WTC11 (cell line): ENCODE data around the gene CFAP99. TPM values are rescaled to one million over a fixed set of nuclear protein-coding genes. Genes with fewer than 3 reads are reported as not detected.

Experiments used
- ATAC-seq: fragments of 200-7000 bp; cut with Tn5 transposase; 2 replicates; pipeline ENCODE4 v1.10.0; 2021; ENCODE audit warnings: mild to moderate bottlenecking, moderate library complexity
- CTCF ChIA-PET: fragments of 300-600 bp; sonication (Branson Sonifier 250); formaldehyde crosslinking; loops from one replicate; lab custom pipeline; 2021; ENCODE audit warnings: antibody characterized with exemption; lab: Charles Lee
- POLR2A ChIA-PET: fragments of 350-600 bp; sonication (Branson Sonifier 250); formaldehyde crosslinking; loops from one replicate; lab custom pipeline; 2021; ENCODE audit warnings: antibody characterized with exemption; lab: Charles Lee
- DNase-seq: peaks from one replicate; pipeline ENCODE4 v3.0.0; 2021; ENCODE audit warnings: low spot score
- H3K27ac Mint-ChIP-seq: 2 replicates; pipeline ENCODE4 v1.8.0; 2021; ENCODE audit warnings: mixed read lengths
- H3K27me3 Mint-ChIP-seq: 2 replicates; pipeline ENCODE4 v1.8.0; 2021; ENCODE audit warnings: low read depth, mild to moderate bottlenecking, moderate library complexity, mixed read lengths
- H3K36me3 Mint-ChIP-seq: 2 replicates; pipeline ENCODE4 v1.8.0; 2021; ENCODE audit warnings: mixed read lengths
- H3K4me1 Mint-ChIP-seq: 2 replicates; pipeline ENCODE4 v1.8.0; 2022; ENCODE audit warnings: mixed read lengths
- H3K4me3 Mint-ChIP-seq: 2 replicates; pipeline ENCODE4 v1.8.0; 2021; ENCODE audit warnings: mild to moderate bottlenecking, moderate library complexity, mixed read lengths
- H3K9me3 Mint-ChIP-seq: 2 replicates; pipeline ENCODE4 v1.8.0; 2021; ENCODE audit warnings: mixed read lengths
- FOXJ3 ChIP-seq: sonication (generic); formaldehyde crosslinking; IDR thresholded peaks from 2 replicates; pipeline ENCODE4 v1.9.0; 2021; ENCODE audit warnings: missing genetic modification reagents, mild to moderate bottlenecking, borderline replicate concordance
- FOXP1 ChIP-seq: sonication (generic); formaldehyde crosslinking; IDR thresholded peaks from 2 replicates; pipeline ENCODE4 v1.8.0; 2022; ENCODE audit warnings: missing genetic modification reagents, mild to moderate bottlenecking, moderate library complexity, borderline replicate concordance
- MYBL2 ChIP-seq: sonication (generic); formaldehyde crosslinking; IDR thresholded peaks from 2 replicates; pipeline ENCODE4 v1.8.1; 2023; ENCODE audit warnings: mild to moderate bottlenecking, moderate library complexity, missing genetic modification reagents
- NFE2L1 ChIP-seq: sonication (generic); formaldehyde crosslinking; IDR thresholded peaks from 2 replicates; pipeline ENCODE4 v1.8.1; 2023; ENCODE audit warnings: missing genetic modification reagents
- NR1H2 ChIP-seq: sonication (generic); formaldehyde crosslinking; IDR thresholded peaks from 2 replicates; pipeline ENCODE4 v1.9.0; 2021; ENCODE audit warnings: mild to moderate bottlenecking, moderate library complexity, missing genetic modification reagents
- PRRX2 ChIP-seq: fragments of 250-450 bp; sonication (Bioruptor Pico); IDR thresholded peaks from 2 replicates; pipeline ENCODE4 v1.8.0; 2021; ENCODE audit warnings: mild to moderate bottlenecking
- RORB ChIP-seq: fragments of 250-450 bp; sonication (Bioruptor Pico); IDR thresholded peaks from 2 replicates; pipeline ENCODE4 v1.9.0; 2021; ENCODE audit warnings: mild to moderate bottlenecking
- SMAD3 ChIP-seq: sonication (generic); formaldehyde crosslinking; IDR thresholded peaks from 2 replicates; pipeline ENCODE4 v1.8.0; 2022; ENCODE audit warnings: missing genetic modification reagents, mild to moderate bottlenecking, borderline replicate concordance
- SMAD4 ChIP-seq: sonication (generic); formaldehyde crosslinking; IDR thresholded peaks from 2 replicates; pipeline ENCODE4 v1.8.0; 2022; ENCODE audit warnings: mild to moderate bottlenecking, missing genetic modification reagents
- SP1 ChIP-seq: sonication (generic); formaldehyde crosslinking; conservative IDR thresholded peaks from 2 replicates; pipeline ENCODE4 v1.8.1; 2022; ENCODE audit warnings: missing genetic modification reagents
- TEAD1 ChIP-seq: sonication (generic); formaldehyde crosslinking; IDR thresholded peaks from 2 replicates; pipeline ENCODE4 v1.8.0; 2022; ENCODE audit warnings: mild to moderate bottlenecking, missing genetic modification reagents
- ZNF317 ChIP-seq: sonication (generic); formaldehyde crosslinking; IDR thresholded peaks from 2 replicates; pipeline ENCODE4 v1.8.1; 2023; ENCODE audit warnings: low read depth, mild to moderate bottlenecking, moderate library complexity, missing genetic modification reagents, borderline replicate concordance
- total RNA-seq: library from RNA; stranded (reverse); gene quantifications from 3 replicates; pipeline ENCODE4 v1.2.3, GENCODE V29; 2021
- TF ChIP-seq, protein P1 (sequence below): sonication (generic); formaldehyde crosslinking; IDR thresholded peaks from 2 replicates; pipeline ENCODE4 v1.8.1; 2023; ENCODE audit warnings: mild to moderate bottlenecking, missing genetic modification reagents
- TF ChIP-seq, protein P2 (sequence below): fragments of 250-450 bp; sonication (Bioruptor Pico); IDR thresholded peaks from 2 replicates; pipeline ENCODE4 v1.9.0; 2021; ENCODE audit warnings: mild to moderate bottlenecking
- TF ChIP-seq, protein P3 (sequence below): fragments of 250-450 bp; sonication (Bioruptor Pico); IDR thresholded peaks from 2 replicates; pipeline ENCODE4 v1.9.0; 2021; ENCODE audit warnings: mild to moderate bottlenecking
- TF ChIP-seq, protein P4 (sequence below): sonication (generic); formaldehyde crosslinking; IDR thresholded peaks from 2 replicates; pipeline ENCODE4 v1.8.1; 2022; ENCODE audit warnings: low read depth, mild to moderate bottlenecking, moderate library complexity, missing genetic modification reagents, borderline replicate concordance
- TF ChIP-seq, protein P5 (sequence below): sonication (generic); formaldehyde crosslinking; IDR thresholded peaks from 2 replicates; pipeline ENCODE4 v1.8.1; 2023; ENCODE audit warnings: mild to moderate bottlenecking, missing genetic modification reagents, moderate library complexity
- TF ChIP-seq, protein P6 (sequence below): sonication (generic); formaldehyde crosslinking; IDR thresholded peaks from 2 replicates; pipeline ENCODE4 v1.8.1; 2023; ENCODE audit warnings: mild to moderate bottlenecking, moderate library complexity, missing genetic modification reagents
- TF ChIP-seq, protein P7 (sequence below): sonication (generic); formaldehyde crosslinking; conservative IDR thresholded peaks from 2 replicates; pipeline ENCODE4 v1.8.1; 2023; ENCODE audit warnings: mild to moderate bottlenecking, low read depth, missing genetic modification reagents, moderate library complexity
- TF ChIP-seq, protein P8 (sequence below): sonication (generic); formaldehyde crosslinking; IDR thresholded peaks from 2 replicates; pipeline ENCODE4 v1.8.0; 2023; ENCODE audit warnings: mild to moderate bottlenecking, missing genetic modification reagents

Gene CFAP99
- total RNA-seq, 1 experiment from 2014 or later: not detected

DNA sequence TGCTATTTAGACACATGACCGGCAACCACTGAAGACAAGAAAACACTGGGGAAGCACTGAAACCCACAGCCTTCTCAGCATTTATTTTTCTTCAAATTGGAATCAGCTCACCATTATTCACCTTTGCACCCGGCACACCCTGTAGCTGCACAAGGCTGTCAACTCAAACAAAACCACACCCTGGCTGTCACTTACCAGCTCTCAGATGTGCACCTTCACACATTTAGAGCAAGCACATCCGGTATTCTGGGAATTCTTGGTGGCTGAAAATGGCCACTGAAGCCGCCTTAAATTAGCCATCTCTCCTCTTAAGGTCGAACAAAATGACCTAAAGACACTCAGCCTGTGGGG lies 6.2 kb upstream of the CFAP99 start (continued):
- no peak for TF ChIP-seq SMAD4 (CRISPR knock-in tag)
- no peak for TF ChIP-seq RORB (CRISPR knock-in tag)
- TF ChIP-seq, protein P1, sequence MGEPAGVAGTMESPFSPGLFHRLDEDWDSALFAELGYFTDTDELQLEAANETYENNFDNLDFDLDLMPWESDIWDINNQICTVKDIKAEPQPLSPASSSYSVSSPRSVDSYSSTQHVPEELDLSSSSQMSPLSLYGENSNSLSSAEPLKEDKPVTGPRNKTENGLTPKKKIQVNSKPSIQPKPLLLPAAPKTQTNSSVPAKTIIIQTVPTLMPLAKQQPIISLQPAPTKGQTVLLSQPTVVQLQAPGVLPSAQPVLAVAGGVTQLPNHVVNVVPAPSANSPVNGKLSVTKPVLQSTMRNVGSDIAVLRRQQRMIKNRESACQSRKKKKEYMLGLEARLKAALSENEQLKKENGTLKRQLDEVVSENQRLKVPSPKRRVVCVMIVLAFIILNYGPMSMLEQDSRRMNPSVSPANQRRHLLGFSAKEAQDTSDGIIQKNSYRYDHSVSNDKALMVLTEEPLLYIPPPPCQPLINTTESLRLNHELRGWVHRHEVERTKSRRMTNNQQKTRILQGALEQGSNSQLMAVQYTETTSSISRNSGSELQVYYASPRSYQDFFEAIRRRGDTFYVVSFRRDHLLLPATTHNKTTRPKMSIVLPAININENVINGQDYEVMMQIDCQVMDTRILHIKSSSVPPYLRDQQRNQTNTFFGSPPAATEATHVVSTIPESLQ (CRISPR knock-in tag): no peak
- no peak for TF ChIP-seq PRRX2
- no peak for TF ChIP-seq FOXJ3 (CRISPR knock-in tag)
- TF ChIP-seq, protein P2, sequence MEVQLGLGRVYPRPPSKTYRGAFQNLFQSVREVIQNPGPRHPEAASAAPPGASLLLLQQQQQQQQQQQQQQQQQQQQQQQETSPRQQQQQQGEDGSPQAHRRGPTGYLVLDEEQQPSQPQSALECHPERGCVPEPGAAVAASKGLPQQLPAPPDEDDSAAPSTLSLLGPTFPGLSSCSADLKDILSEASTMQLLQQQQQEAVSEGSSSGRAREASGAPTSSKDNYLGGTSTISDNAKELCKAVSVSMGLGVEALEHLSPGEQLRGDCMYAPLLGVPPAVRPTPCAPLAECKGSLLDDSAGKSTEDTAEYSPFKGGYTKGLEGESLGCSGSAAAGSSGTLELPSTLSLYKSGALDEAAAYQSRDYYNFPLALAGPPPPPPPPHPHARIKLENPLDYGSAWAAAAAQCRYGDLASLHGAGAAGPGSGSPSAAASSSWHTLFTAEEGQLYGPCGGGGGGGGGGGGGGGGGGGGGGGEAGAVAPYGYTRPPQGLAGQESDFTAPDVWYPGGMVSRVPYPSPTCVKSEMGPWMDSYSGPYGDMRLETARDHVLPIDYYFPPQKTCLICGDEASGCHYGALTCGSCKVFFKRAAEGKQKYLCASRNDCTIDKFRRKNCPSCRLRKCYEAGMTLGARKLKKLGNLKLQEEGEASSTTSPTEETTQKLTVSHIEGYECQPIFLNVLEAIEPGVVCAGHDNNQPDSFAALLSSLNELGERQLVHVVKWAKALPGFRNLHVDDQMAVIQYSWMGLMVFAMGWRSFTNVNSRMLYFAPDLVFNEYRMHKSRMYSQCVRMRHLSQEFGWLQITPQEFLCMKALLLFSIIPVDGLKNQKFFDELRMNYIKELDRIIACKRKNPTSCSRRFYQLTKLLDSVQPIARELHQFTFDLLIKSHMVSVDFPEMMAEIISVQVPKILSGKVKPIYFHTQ (CRISPR knock-in tag): no peak
- TF ChIP-seq, protein P3, sequence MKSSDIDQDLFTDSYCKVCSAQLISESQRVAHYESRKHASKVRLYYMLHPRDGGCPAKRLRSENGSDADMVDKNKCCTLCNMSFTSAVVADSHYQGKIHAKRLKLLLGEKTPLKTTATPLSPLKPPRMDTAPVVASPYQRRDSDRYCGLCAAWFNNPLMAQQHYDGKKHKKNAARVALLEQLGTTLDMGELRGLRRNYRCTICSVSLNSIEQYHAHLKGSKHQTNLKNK: no peak
- no peak for TF ChIP-seq NR1H2 (CRISPR knock-in tag)
- no peak for TF ChIP-seq ZNF317 (CRISPR knock-in tag)
- no peak for TF ChIP-seq SMAD3 (CRISPR knock-in tag)
- TF ChIP-seq, protein P4, sequence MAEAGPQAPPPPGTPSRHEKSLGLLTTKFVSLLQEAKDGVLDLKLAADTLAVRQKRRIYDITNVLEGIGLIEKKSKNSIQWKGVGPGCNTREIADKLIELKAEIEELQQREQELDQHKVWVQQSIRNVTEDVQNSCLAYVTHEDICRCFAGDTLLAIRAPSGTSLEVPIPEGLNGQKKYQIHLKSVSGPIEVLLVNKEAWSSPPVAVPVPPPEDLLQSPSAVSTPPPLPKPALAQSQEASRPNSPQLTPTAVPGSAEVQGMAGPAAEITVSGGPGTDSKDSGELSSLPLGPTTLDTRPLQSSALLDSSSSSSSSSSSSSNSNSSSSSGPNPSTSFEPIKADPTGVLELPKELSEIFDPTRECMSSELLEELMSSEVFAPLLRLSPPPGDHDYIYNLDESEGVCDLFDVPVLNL: no peak
- TF ChIP-seq, protein P5, sequence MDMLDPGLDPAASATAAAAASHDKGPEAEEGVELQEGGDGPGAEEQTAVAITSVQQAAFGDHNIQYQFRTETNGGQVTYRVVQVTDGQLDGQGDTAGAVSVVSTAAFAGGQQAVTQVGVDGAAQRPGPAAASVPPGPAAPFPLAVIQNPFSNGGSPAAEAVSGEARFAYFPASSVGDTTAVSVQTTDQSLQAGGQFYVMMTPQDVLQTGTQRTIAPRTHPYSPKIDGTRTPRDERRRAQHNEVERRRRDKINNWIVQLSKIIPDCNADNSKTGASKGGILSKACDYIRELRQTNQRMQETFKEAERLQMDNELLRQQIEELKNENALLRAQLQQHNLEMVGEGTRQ (CRISPR knock-in tag): no peak
- TF ChIP-seq TEAD1 (CRISPR knock-in tag): no peak

DNA sequence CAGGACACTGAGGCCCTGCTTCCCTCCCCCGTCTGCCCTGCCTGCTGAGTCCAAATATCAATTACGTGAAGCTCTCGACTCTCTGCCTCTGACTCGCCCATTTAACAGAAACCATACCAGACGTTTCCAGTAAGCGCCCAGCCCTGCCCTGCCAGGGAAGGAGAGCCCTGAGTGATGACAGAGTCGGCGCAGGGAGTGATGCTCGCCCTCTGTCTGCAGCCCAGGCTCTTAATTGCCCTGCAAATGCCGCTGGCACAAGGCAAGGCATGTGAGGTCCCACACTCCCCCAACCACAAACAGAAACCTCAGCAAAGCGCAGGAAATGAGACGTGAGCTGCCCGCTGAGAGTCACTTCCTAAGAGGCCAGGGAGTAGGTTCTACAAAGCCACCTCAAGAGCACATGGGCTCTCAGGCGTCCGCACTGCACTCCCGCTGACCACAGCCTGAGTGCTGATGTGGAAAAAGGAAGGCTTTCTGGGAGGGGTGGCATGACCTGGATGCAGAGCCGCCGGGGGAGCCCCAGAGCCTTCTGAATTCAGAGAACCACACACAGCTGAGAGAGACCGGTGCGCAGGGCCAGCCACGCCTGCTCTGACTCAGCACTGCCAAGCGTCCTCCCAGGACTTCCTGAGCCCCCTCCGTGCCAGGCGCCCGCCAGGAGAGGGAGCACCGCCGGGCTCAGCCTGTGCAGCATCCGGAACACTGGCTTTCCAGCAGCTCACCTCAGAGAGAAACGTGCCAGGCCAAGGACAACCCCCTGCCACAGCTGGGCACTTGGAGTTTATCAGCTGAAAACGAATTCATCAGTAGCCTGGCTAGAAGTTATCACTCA lies 5.7 kb upstream of the CFAP99 start:
- ChIA-PET CTCF (interaction anchor here (0.8 to 3.8 kb wide), 14 partner anchors 10 to 197 kb away, joined by 3 to 27 read pairs (median 4); partner anchors contain the start of gene RNF4), POLR2A (interaction anchor here (0.8 to 1.5 kb wide), 4 partner anchors 11 to 192 kb away, joined by 3 to 6 read pairs (median 4); partner anchors contain the start of gene RNF4)
- Mint-ChIP-seq H3K4me3 (peak overlapping the region; percentile 62), H3K27ac (peak overlapping the region; percentile 91), H3K9me3 (no peaks in the 10 kb centered on the region), H3K4me1 (peaks cover 55% of the 10 kb centered on the region), H3K27me3 (peaks cover 44% of the 10 kb centered on the region), H3K36me3 (no peaks in the 10 kb centered on the region)
- peak; percentile 73 for ATAC-seq
- peak; percentile 80 for DNase-seq
- TF ChIP-seq FOXP1: peak; percentile 40; the same call in 1 of the 2 replicates
- TF ChIP-seq MYBL2 (CRISPR knock-in tag): 0 out of 2 replicates have a peak, but pooled peaks have one; percentile 29
- TF ChIP-seq SP1: 0 out of 2 replicates have a peak, but pooled peaks have one; percentile 46
- TF ChIP-seq, protein P6, sequence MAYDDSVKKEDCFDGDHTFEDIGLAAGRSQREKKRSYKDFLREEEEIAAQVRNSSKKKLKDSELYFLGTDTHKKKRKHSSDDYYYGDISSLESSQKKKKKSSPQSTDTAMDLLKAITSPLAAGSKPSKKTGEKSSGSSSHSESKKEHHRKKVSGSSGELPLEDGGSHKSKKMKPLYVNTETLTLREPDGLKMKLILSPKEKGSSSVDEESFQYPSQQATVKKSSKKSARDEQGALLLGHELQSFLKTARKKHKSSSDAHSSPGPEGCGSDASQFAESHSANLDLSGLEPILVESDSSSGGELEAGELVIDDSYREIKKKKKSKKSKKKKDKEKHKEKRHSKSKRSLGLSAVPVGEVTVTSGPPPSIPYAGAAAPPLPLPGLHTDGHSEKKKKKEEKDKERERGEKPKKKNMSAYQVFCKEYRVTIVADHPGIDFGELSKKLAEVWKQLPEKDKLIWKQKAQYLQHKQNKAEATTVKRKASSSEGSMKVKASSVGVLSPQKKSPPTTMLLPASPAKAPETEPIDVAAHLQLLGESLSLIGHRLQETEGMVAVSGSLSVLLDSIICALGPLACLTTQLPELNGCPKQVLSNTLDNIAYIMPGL (CRISPR knock-in tag): peak; percentile 37; the same call in 1 of the 2 replicates
- TF ChIP-seq SMAD4 (CRISPR knock-in tag): no peak
- TF ChIP-seq, protein P7, sequence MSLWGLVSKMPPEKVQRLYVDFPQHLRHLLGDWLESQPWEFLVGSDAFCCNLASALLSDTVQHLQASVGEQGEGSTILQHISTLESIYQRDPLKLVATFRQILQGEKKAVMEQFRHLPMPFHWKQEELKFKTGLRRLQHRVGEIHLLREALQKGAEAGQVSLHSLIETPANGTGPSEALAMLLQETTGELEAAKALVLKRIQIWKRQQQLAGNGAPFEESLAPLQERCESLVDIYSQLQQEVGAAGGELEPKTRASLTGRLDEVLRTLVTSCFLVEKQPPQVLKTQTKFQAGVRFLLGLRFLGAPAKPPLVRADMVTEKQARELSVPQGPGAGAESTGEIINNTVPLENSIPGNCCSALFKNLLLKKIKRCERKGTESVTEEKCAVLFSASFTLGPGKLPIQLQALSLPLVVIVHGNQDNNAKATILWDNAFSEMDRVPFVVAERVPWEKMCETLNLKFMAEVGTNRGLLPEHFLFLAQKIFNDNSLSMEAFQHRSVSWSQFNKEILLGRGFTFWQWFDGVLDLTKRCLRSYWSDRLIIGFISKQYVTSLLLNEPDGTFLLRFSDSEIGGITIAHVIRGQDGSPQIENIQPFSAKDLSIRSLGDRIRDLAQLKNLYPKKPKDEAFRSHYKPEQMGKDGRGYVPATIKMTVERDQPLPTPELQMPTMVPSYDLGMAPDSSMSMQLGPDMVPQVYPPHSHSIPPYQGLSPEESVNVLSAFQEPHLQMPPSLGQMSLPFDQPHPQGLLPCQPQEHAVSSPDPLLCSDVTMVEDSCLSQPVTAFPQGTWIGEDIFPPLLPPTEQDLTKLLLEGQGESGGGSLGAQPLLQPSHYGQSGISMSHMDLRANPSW (CRISPR knock-in tag): no peak
- peak; percentile 96 for TF ChIP-seq NFE2L1 (CRISPR knock-in tag)
- TF ChIP-seq, protein P8, sequence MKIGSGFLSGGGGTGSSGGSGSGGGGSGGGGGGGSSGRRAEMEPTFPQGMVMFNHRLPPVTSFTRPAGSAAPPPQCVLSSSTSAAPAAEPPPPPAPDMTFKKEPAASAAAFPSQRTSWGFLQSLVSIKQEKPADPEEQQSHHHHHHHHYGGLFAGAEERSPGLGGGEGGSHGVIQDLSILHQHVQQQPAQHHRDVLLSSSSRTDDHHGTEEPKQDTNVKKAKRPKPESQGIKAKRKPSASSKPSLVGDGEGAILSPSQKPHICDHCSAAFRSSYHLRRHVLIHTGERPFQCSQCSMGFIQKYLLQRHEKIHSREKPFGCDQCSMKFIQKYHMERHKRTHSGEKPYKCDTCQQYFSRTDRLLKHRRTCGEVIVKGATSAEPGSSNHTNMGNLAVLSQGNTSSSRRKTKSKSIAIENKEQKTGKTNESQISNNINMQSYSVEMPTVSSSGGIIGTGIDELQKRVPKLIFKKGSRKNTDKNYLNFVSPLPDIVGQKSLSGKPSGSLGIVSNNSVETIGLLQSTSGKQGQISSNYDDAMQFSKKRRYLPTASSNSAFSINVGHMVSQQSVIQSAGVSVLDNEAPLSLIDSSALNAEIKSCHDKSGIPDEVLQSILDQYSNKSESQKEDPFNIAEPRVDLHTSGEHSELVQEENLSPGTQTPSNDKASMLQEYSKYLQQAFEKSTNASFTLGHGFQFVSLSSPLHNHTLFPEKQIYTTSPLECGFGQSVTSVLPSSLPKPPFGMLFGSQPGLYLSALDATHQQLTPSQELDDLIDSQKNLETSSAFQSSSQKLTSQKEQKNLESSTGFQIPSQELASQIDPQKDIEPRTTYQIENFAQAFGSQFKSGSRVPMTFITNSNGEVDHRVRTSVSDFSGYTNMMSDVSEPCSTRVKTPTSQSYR (CRISPR knock-in tag): no peak
